ENCODE data around the gene ATG9A.
A peak's percentile ranks its signal among the peaks of the same experiment; 100 is the strongest.

The ATG9A gene

GRCh38 chr2:219229305-219230058 lies at the start of gene ATG9A, which contains the start of gene ANKZF1:
TSS of gene ATG9A (minus strand) at chr2:219229636. CDS start at chr2:219228024, 1,612 bp downstream.
TSS of gene ANKZF1 (plus strand) at chr2:219229806. CDS start at chr2:219230258, 452 bp downstream.
- H3K79me2 ChIP-seq (ENCODE audit: low read length): peaks cover 64% of the 10 kb centered on the region
- H4K20me1 ChIP-seq (ENCODE audit: insufficient read depth, low read length): no peaks in the 10 kb centered on the region
- no peaks in the 10 kb centered on the region for H3K27me3 ChIP-seq (replicated peaks; ENCODE audit: insufficient read depth, low read length)
- peak within 1 kb of the TSS; percentile 90 for H3K9ac ChIP-seq (ENCODE audit: low read length)
- TF ChIP-seq EZH2phosphoT487 (IDR thresholded peaks at IDR 0.05; ENCODE audit: low read length) (no peak), CTCF (IDR thresholded peaks at IDR 0.05; ENCODE audit: low read length) (no peak), EZH2 (optimal IDR thresholded peaks at IDR 0.05; ENCODE audit: low read depth, low read length) (no peak)
- H3K4me2 ChIP-seq (ENCODE audit: low read depth, low read length): peak within 1 kb of the TSS; percentile 96
- H3F3A ChIP-seq (ENCODE audit: insufficient read depth, low read length): peaks cover 9% of the 10 kb centered on the region
- peak within 1 kb of the TSS; percentile 90 for H3K4me3 ChIP-seq (ENCODE audit: low read length)
- no peaks in the 10 kb centered on the region for H3K9me3 ChIP-seq (replicated peaks; ENCODE audit: insufficient read depth, low read length)
- H3K4me1 ChIP-seq (ENCODE audit: low read length): no peaks in the 10 kb centered on the region
- H3K36me3 ChIP-seq (replicated peaks; ENCODE audit: insufficient read depth, low read length): peaks cover 7% of the 10 kb centered on the region; the same call in 1 of the 2 replicates
- DNase-seq: peak; percentile 99
- peak within 1 kb of the TSS; percentile 91 for H3K27ac ChIP-seq (ENCODE audit: low read length)
- peak within 1 kb of the TSS; percentile 58 for H2AFZ ChIP-seq (ENCODE audit: low read length)
- H3K9me2 ChIP-seq (replicated peaks; ENCODE audit: insufficient read depth, low read length): no peaks in the 10 kb centered on the region

GRCh38 chr2:219278655-219279150 lies 49.3 kb upstream of the ATG9A start:
- Histone ChIP-seq H3F3A (ENCODE audit: insufficient read depth, low read length) (peaks cover 15% of the 10 kb centered on the region), H2AFZ (ENCODE audit: low read length) (peak overlapping the region; percentile 95)
- TF ChIP-seq CTCF (IDR thresholded peaks at IDR 0.05; ENCODE audit: low read length): no peak
- no peak for TF ChIP-seq EZH2 (optimal IDR thresholded peaks at IDR 0.05; ENCODE audit: low read depth, low read length)
- TF ChIP-seq EZH2phosphoT487 (IDR thresholded peaks at IDR 0.05; ENCODE audit: low read length): no peak

GRCh38 chr2:219277703-219278654 lies 48.5 kb upstream of the ATG9A start:
- H3K4me3 ChIP-seq (ENCODE audit: low read length): peak overlapping the region; percentile 62
- H3F3A ChIP-seq (ENCODE audit: insufficient read depth, low read length): peaks cover 15% of the 10 kb centered on the region
- H4K20me1 ChIP-seq (ENCODE audit: insufficient read depth, low read length): no peaks in the 10 kb centered on the region
- peak; percentile 75 for DNase-seq
- no peaks in the 10 kb centered on the region for H3K27me3 ChIP-seq (replicated peaks; ENCODE audit: insufficient read depth, low read length)
- H3K9me2 ChIP-seq (replicated peaks; ENCODE audit: insufficient read depth, low read length): no peaks in the 10 kb centered on the region
- peak overlapping the region; percentile 81 for H3K4me2 ChIP-seq (ENCODE audit: low read depth, low read length)
- H3K36me3 ChIP-seq (replicated peaks; ENCODE audit: insufficient read depth, low read length): no peaks in the 10 kb centered on the region
- peak overlapping the region; percentile 95 for H2AFZ ChIP-seq (ENCODE audit: low read length)
- TF ChIP-seq CTCF (IDR thresholded peaks at IDR 0.05; ENCODE audit: low read length) (peak; percentile 98), EZH2phosphoT487 (IDR thresholded peaks at IDR 0.05; ENCODE audit: low read length) (no peak)
- no peaks in the 10 kb centered on the region for H3K9me3 ChIP-seq (replicated peaks; ENCODE audit: insufficient read depth, low read length)
- H3K27ac ChIP-seq (ENCODE audit: low read length): peak overlapping the region; percentile 88
- H3K9ac ChIP-seq (ENCODE audit: low read length): peak overlapping the region; percentile 78
- H3K4me1 ChIP-seq (ENCODE audit: low read length): peaks cover 21% of the 10 kb centered on the region
- H3K79me2 ChIP-seq (ENCODE audit: low read length): peaks cover 10% of the 10 kb centered on the region

More at GRCh38 chr2:219278655-219279150, 49.3 kb upstream of the ATG9A start:
- Histone ChIP-seq H3K4me1 (ENCODE audit: low read length) (peaks cover 21% of the 10 kb centered on the region), H3K27me3 (replicated peaks; ENCODE audit: insufficient read depth, low read length) (no peaks in the 10 kb centered on the region), H3K27ac (ENCODE audit: low read length) (peak overlapping the region; percentile 88), H3K79me2 (ENCODE audit: low read length) (peaks cover 10% of the 10 kb centered on the region), H3K4me3 (ENCODE audit: low read length) (peak overlapping the region; percentile 62), H3K9me2 (replicated peaks; ENCODE audit: insufficient read depth, low read length) (no peaks in the 10 kb centered on the region), H3K9ac (ENCODE audit: low read length) (peak overlapping the region; percentile 78), H3K9me3 (replicated peaks; ENCODE audit: insufficient read depth, low read length) (no peaks in the 10 kb centered on the region), H3K4me2 (ENCODE audit: low read depth, low read length) (peak overlapping the region; percentile 81), H3K36me3 (replicated peaks; ENCODE audit: insufficient read depth, low read length) (no peaks in the 10 kb centered on the region), H4K20me1 (ENCODE audit: insufficient read depth, low read length) (no peaks in the 10 kb centered on the region)
- DNase-seq: no peak

All from MM.1S (cell line).